Stimulated activated CD8-positive, alpha-beta memory T cell treated with anti-CD3 and anti-CD28 coated beads, Interleukin-15, amount 100 ng/mL, for 48 hours (primary cell): ENCODE measurements around the gene CCR8.
"Not testable (repeated sequence)": the region's sequence is repeated elsewhere in the genome, so short reads cannot be mapped to it uniquely, and the experiment has no call there.

Experiments
- DNase-seq, 2 donors: peaks; one replicate each; pipeline ENCODE4 v3.0.0-alpha.2; 2020; ENCODE audit warnings: low read depth in 2 of 2

The CCR8 gene

GRCh38 chr3:39349080-39349479 lies 19.6 kb downstream of the CCR8 start:
- no peak for DNase-seq

GRCh38 chr3:39350714-39351113 lies 21.2 kb downstream of the CCR8 start:
- no peak for DNase-seq

GRCh38 chr3:39351134-39351533 lies 21.6 kb downstream of the CCR8 start:
- not testable (repeated sequence) for DNase-seq

- DNase-seq, result not testable (repeated sequence)
Observed at GRCh38 chr3:39353168-39353927, 23.8 kb downstream of the CCR8 start.

- no peak for DNase-seq
Observed at GRCh38 chr3:39358333-39358732, 28.8 kb downstream of the CCR8 start.

- peak; percentile 53 to 56 for DNase-seq
Observed at GRCh38 chr3:39361252-39361927, 31.9 kb downstream of the CCR8 start.

GRCh38 chr3:39362192-39362591 lies 32.7 kb downstream of the CCR8 start:
- no peak for DNase-seq

- DNase-seq, result no peak
Observed at GRCh38 chr3:39362812-39363211, 33.3 kb downstream of the CCR8 start.

- DNase-seq, result not testable (repeated sequence)
Observed at GRCh38 chr3:39370450-39370849, 40.9 kb downstream of the CCR8 start.

GRCh38 chr3:39372833-39373232 lies 43.3 kb downstream of the CCR8 start:
- no peak for DNase-seq

GRCh38 chr3:39376959-39377634 lies 47.6 kb downstream of the CCR8 start:
- no peak for DNase-seq

- DNase-seq, result peak; percentile 24 to 25
Observed at GRCh38 chr3:39378088-39378487, 48.6 kb downstream of the CCR8 start.

GRCh38 chr3:39378957-39379777 lies 49.7 kb downstream of the CCR8 start:
- DNase-seq, result no peak

- no peak for DNase-seq
Observed at GRCh38 chr3:39379778-39380155, 50.3 kb downstream of the CCR8 start.

- DNase-seq, result no peak
Observed at GRCh38 chr3:39381432-39381831, 51.9 kb downstream of the CCR8 start.
